CD4-positive, alpha-beta T cell treated with Interleukin-12 subunit alpha and Interleukin-12 subunit beta, for 1 hour (primary cell): Measurements from ENCODE around the gene GRIP2.

Experiments
- DNase-seq: peaks from one replicate; pipeline ENCODE4 v3.0.0-alpha.2; 2020

GRIP2 gene

DNA sequence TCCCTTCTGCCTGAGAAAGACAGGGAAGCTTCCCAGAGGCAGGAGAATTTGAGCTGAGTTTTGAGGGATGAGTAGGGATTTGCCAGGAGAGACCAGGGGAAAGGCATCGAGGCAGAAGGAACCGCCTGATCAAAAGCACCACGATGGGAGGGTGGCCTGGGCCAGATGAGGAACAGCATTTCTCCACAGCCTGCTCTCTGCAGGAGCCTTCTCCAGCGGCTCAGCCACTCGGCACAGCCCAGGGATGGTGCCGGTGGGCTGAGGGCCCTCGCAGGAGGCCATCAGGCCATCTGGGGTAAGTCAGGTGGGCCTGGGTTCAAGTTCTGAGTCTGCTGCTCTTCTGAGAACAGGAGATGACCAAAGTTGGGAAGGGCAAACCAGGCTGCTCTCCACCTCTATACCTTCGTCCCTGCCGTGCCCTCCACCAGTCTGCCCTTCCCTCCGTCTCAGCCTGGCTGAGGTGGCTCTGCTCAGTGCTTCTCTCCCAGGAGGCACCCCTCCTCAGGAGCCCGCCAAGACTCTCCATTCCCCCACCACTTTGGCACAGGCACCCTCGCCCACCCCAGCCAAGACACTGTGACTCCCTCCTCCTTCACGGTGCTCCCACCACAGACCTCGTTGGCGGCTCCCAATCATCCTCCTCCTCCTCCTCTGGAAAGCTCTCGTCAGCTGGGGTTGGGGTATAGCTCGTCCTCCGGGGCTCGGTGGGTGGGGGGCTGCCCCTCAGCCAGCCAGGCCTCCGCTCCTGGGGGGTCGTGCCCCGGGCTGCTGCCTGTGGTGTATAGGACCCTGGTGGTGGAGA lies 34.9 kb downstream of the GRIP2 start:
- DNase-seq, result no peak

DNA sequence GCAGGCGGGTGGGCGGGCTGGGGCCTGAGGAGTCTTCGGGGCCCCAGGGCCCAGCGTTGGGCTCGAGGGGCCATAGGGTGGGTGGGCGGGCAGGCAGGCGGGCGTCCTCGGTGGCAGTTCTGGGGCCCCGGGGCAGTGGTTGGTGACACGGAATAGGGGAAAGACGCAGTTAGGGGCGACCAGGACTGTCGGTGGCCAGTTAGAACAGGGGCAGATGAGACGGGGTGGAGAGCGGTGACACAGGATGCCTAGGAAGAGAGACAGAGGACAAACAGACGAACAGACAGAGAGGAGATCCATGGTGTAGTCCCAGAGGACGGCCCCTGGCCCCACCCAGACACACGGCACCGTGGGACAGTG lies 36.5 kb downstream of the GRIP2 start:
- DNase-seq, result no peak

GRCh38 chr3:14503033-14503705 lies 37.0 kb downstream of the GRIP2 start:
- DNase-seq, result no peak

DNA sequence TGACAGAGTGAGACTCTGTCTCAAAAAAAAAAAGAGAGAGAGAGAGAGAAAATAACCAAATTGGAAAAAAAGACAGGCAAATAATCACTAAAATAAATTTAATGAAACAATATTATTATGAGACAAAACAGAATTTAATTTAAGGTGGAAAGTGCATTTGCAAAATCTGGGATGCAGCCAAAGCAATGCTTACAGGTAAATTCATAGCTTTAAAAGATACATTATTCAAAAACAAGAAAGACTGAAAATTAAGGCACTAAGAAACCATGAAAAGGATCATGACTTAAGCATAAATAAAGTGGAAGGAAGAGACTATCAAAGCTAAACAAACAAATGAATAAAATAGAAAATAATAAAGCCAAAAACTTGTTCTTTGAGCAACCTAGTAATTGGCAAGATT lies 37.7 kb downstream of the GRIP2 start:
- no peak for DNase-seq

DNA sequence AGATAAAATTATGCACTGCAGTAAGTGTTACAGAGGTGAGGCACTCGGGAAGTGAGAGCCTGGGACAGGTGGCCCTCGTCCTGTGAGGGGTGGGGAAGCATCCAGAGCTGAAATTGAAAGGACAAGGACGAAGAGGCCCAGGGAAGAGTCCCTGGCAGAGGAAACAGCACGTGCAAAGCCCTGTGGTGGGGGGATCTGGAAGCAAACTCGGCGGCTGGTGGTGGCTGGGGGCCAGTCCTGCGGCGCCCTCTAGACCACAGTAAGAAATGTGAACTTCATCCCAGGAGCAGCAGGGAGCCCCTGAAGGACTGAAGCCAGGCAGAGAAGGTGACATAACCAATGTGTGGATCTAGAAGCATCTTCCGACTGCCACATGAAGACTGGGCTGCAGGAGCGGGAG lies 42.8 kb downstream of the GRIP2 start:
- no peak for DNase-seq

- DNase-seq, result no peak
Measured at GRCh38 chr3:14496351-14496750, 43.8 kb downstream of the GRIP2 start.

GRCh38 chr3:14494973-14495300 lies 45.2 kb downstream of the GRIP2 start:
- no peak for DNase-seq

DNA sequence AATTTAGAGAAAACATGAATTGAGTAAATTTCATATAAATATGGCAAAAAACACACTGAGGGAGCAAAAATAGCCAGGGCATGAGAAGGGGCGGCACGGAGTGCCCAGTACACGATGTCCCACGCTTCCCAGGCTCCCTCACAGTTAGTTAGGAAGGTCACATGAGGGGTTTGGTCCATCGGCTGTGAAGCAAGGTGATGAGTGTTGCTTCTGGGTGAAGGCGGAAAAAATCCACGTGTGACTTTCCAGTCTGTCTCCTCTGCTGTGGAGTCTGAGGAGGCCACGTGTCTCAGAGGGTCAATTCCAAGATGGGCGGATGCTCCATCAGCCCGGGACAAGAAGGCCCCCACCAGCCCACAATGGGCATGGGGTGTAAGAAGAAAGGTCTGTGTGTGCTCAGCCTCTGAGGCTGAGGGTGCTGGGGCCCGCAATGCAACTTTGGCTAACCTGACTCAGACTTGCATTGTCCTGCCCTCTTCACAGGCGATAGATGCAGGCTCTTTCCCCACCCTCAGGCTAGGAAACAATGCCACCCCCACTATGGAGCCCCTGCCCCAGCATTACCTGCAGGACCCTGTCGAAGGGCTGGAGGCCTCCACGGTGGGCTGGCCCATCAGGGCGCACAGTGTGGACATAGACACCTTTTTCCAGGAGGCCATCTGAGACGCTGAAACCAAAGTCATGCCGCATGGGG lies 45.7 kb downstream of the GRIP2 start:
- DNase-seq, result no peak

- DNase-seq, result no peak
Measured at GRCh38 chr3:14492948-14493881, 46.9 kb downstream of the GRIP2 start.

GRCh38 chr3:14491396-14492190 lies 48.5 kb downstream of the GRIP2 start:
- DNase-seq, result no peak

DNA sequence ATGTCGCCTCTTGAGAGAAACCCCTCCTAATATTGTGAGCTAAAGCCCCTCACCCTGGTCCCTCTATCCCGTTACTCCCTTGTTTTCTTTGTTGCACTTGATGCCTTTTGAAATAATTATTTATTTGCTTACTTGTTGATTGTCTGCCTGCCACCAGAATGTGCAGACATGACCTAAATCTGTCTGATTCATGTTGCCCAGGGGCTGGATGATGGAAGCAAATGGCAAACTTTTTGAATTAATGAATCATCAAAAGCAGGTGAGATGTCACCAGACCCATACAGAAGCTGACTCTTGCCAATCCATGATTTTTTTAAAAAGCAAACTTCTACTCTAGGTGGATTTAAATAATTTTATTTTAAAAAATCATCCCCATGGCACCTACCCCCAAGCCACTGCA lies 49.3 kb downstream of the GRIP2 start:
- DNase-seq, result no peak

- no peak for DNase-seq
Measured at GRCh38 chr3:14490255-14490654, 49.9 kb downstream of the GRIP2 start.

DNA sequence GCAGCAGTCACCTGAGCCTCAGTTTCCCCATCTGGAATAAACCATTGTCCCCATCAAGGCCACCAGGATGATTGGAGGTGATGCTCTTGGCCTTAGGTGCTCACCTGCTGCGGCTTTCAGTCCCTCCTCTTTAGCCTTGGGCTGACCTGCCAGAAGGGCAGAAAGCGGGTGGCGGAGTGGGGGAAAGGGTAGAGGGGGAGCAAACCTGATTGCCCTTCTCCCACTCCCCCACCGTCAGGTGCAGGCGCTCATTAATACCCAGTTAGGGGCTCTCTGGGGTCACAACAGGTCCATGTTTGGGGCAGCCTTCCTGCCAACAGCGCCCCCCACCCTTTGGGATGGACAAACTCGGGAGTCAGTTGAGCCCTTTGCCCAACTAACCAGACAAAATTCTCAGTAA lies 50.5 kb downstream of the GRIP2 start:
- no peak for DNase-seq

GRCh38 chr3:14488286-14489041 lies 51.7 kb downstream of the GRIP2 start:
- DNase-seq, result no peak

DNA sequence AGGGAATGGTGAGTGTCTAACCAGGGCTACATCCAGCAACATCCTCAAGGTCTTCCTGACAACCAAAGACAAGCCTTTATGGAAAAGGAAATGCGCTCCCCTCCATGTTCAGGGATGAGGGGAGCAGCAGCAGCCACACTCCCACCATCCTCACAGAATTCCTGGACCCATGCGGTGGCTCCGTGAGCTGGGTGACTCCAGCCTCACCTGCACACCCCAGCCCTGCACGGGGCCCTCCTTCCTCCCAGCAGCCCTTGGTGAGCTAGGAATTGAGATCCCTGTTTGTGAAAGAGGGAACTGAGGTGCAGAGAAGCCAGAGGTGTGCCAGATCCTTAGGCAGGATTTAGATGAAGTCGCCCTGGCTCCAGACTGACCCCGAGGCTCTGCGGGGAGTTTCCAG lies 52.3 kb downstream of the GRIP2 start:
- no peak for DNase-seq

- DNase-seq, result no peak
Measured at GRCh38 chr3:14487086-14487485, 53.1 kb downstream of the GRIP2 start.

DNA sequence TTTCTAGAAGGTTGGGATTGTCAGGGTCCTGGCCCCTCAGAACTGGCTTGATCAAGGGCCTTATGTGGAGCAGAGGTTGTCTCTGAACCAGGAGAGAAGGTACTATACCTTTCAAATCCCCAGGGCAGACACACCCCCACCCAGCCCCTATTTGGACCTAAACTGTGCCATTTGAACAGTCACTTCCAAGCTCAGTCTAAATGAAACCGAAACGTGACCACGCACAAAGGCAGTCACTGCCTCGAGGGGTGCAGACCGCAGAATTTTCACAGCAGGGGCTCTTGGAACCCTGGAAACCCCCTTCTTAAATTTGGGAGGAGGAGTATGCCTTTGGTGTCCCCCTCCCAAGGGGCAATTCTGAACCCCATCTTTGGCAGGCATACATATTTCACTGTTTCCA lies 53.7 kb downstream of the GRIP2 start:
- DNase-seq, result no peak

GRCh38 chr3:14485981-14486380 lies 54.2 kb downstream of the GRIP2 start:
- DNase-seq, result no peak

DNA sequence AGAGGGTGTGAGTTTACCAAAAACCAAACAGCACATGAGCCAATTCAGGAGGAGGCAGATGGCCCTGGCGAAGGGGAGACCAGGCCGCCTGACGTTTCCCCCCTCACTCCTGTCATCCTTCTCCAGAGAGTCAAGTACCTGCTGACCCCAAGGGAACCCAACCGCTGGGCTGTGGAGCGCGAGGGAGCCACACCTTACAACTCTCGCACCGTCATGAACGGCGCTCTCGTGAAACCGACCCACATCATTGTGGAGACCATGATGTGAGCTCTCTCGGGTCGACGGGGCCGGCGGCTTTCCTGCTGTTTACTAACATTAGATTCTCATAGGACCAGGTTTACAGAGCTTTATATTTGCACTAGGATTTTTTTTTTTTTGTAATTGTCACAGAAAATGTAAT lies 55.4 kb downstream of the GRIP2 start:
- DNase-seq, result no peak

- no peak for DNase-seq
Measured at GRCh38 chr3:14483286-14483685, 56.9 kb downstream of the GRIP2 start.

- DNase-seq, result no peak
Measured at GRCh38 chr3:14482271-14482721, 57.8 kb downstream of the GRIP2 start.
